ENCODE measurements around the gene FGF22.

- TF ChIP-seq POLR2AphosphoS5 (IDR thresholded peaks at IDR 0.05; ENCODE audit: low read depth, low read length) (no peak), CTCF (IDR thresholded peaks at IDR 0.05; ENCODE audit: control extremely low read depth in 1 of 3, insufficient read depth in 1 of 3, low read depth in 1 of 3, low read length in 3 of 3) (no peak), PHF8 (conservative IDR thresholded peaks at IDR 0.05; ENCODE audit: low read depth, low read length) (no peak), SP1 (IDR thresholded peaks at IDR 0.05; ENCODE audit: low read depth, low read length) (no peak)
Observed at GRCh38 chr19:634975-635652, 4.6 kb upstream of the FGF22 start.
